ENCODE results near the gene FAM149A.

FAM149A gene

GRCh38 chr4:186121057-186121456 lies 16.6 kb downstream of the FAM149A start:
- Histone ChIP-seq H3K27ac (no peak overlapping the region), H3K27me3 (no peaks in the 10 kb centered on the region), H3K9ac (no peak overlapping the region), H4K20me1 (no peaks in the 10 kb centered on the region), H3K4me2 (no peak overlapping the region), H3K4me3 (no peak overlapping the region), H3K9me3 (replicated peaks in 1 of 11) (peaks cover 0 to 10% (median 0%) of the 10 kb centered on the region in 11 experiments; a peak in 2 of 22 replicates), H3K36me3 (no peaks in the 10 kb centered on the region), H3K4me1 (peaks cover 0 to 8% (median 0%) of the 10 kb centered on the region in 10 experiments; a peak in 4 of 20 replicates)
- TF ChIP-seq Cebpa-rat (IDR thresholded peaks at IDR 0.05), result no peak

DNA sequence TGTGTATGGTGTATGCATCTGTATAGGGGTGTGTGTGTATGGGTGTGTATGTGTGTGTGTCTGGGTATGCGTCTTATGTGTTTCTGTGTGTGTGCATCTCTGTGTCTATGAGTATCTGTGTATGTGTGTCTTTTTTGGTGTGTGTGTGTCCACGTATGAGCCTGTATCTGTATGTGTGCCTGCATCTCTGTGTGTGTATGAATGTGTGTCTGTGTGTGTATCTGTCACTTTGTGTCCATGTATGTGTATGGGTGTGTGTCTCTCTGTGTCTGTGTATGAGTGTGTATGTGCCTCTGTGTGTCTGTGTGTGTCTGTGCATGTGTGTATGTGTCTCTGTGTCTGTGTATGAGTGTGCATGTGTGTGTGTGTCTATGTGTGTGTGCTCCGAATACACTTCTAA lies 24.3 kb downstream of the FAM149A start:
- Histone ChIP-seq H3K36me3 (no peaks in the 10 kb centered on the region), H3K9ac (no peak overlapping the region), H3K9me3 (replicated peaks in 1 of 11) (peaks cover 0 to 11% (median 0%) of the 10 kb centered on the region in 11 experiments; a peak in 3 of 22 replicates), H4K20me1 (no peaks in the 10 kb centered on the region), H3K4me1 (peaks cover 0 to 8% (median 1%) of the 10 kb centered on the region in 10 experiments; a peak in 11 of 20 replicates), H3K27me3 (no peaks in the 10 kb centered on the region), H3K4me2 (no peak overlapping the region), H3K27ac (no peak overlapping the region), H3K4me3 (no peak overlapping the region)
- no peak for TF ChIP-seq Cebpa-rat (IDR thresholded peaks at IDR 0.05)

GRCh38 chr4:186131935-186132334 lies 27.4 kb downstream of the FAM149A start:
- no peak overlapping the region for H3K4me3 ChIP-seq
- TF ChIP-seq Cebpa-rat (IDR thresholded peaks at IDR 0.05), result no peak
- no peaks in the 10 kb centered on the region; a peak in 1 of 22 replicates for H3K9me3 ChIP-seq (replicated peaks in 1 of 11)

GRCh38 chr4:186132577-186133242 lies 28.2 kb downstream of the FAM149A start:
- Histone ChIP-seq H3K9me3 (replicated peaks in 1 of 11) (no peaks in the 10 kb centered on the region), H3K4me3 (no peak overlapping the region), H3K27ac (no peak overlapping the region), H3K36me3 (no peaks in the 10 kb centered on the region), H3K27me3 (no peaks in the 10 kb centered on the region), H3K4me2 (no peak overlapping the region), H3K4me1 (peaks cover 0 to 16% (median 0%) of the 10 kb centered on the region in 10 experiments; a peak in 7 of 20 replicates), H4K20me1 (no peaks in the 10 kb centered on the region), H3K9ac (no peak overlapping the region)
- no peak for TF ChIP-seq Cebpa-rat (IDR thresholded peaks at IDR 0.05)

More at GRCh38 chr4:186131935-186132334, 27.4 kb downstream of the FAM149A start:
- H3K4me2 ChIP-seq, result no peak overlapping the region
- peaks cover 0 to 16% (median 0%) of the 10 kb centered on the region in 10 experiments; a peak in 7 of 20 replicates for H3K4me1 ChIP-seq
- no peaks in the 10 kb centered on the region for H3K36me3 ChIP-seq
- no peaks in the 10 kb centered on the region for H3K27me3 ChIP-seq
- H4K20me1 ChIP-seq, result no peaks in the 10 kb centered on the region
- no peak overlapping the region for H3K27ac ChIP-seq
- H3K9ac ChIP-seq, result no peak overlapping the region

- Histone ChIP-seq H3K4me3 (no peak overlapping the region), H3K4me2 (peak overlapping the region in 3 of 11 experiments; percentile 19 to 68 (median 62); a peak in 7 of 22 replicates), H3K27ac (no peak overlapping the region), H3K4me1 (peaks cover 0 to 16% (median 0%) of the 10 kb centered on the region in 10 experiments; a peak in 7 of 20 replicates), H3K9ac (no peak overlapping the region), H4K20me1 (no peaks in the 10 kb centered on the region), H3K36me3 (no peaks in the 10 kb centered on the region), H3K27me3 (no peaks in the 10 kb centered on the region), H3K9me3 (replicated peaks in 1 of 11) (no peaks in the 10 kb centered on the region)
- no peak for TF ChIP-seq Cebpa-rat (IDR thresholded peaks at IDR 0.05)
Observed at GRCh38 chr4:186134257-186134656, 29.8 kb downstream of the FAM149A start.

- Histone ChIP-seq H3K9me3 (replicated peaks in 1 of 11) (no peaks in the 10 kb centered on the region), H3K36me3 (no peaks in the 10 kb centered on the region), H3K4me1 (peaks cover 0 to 16% (median 0%) of the 10 kb centered on the region in 10 experiments; a peak in 7 of 20 replicates), H3K27me3 (no peaks in the 10 kb centered on the region), H3K4me2 (peak overlapping the region in 3 of 11 experiments; percentile 19 to 68 (median 62); a peak in 6 of 22 replicates), H4K20me1 (no peaks in the 10 kb centered on the region), H3K27ac (no peak overlapping the region), H3K9ac (no peak overlapping the region), H3K4me3 (no peak overlapping the region)
- no peak for TF ChIP-seq Cebpa-rat (IDR thresholded peaks at IDR 0.05)
Observed at GRCh38 chr4:186134861-186135260, 30.4 kb downstream of the FAM149A start.

GRCh38 chr4:186137196-186137794 lies 32.8 kb downstream of the FAM149A start:
- no peak overlapping the region for H3K4me3 ChIP-seq
- H3K9ac ChIP-seq, result no peak overlapping the region
- H3K27me3 ChIP-seq, result no peaks in the 10 kb centered on the region; a peak in 1 of 22 replicates
- peaks cover 0 to 16% (median 0%) of the 10 kb centered on the region in 10 experiments; a peak in 7 of 20 replicates for H3K4me1 ChIP-seq
- no peak overlapping the region for H3K27ac ChIP-seq
- no peaks in the 10 kb centered on the region for H3K9me3 ChIP-seq (replicated peaks in 1 of 11)
- no peaks in the 10 kb centered on the region for H3K36me3 ChIP-seq
- no peak overlapping the region for H3K4me2 ChIP-seq
- H4K20me1 ChIP-seq, result no peaks in the 10 kb centered on the region; a peak in 1 of 22 replicates
- no peak for TF ChIP-seq Cebpa-rat (IDR thresholded peaks at IDR 0.05)

DNA sequence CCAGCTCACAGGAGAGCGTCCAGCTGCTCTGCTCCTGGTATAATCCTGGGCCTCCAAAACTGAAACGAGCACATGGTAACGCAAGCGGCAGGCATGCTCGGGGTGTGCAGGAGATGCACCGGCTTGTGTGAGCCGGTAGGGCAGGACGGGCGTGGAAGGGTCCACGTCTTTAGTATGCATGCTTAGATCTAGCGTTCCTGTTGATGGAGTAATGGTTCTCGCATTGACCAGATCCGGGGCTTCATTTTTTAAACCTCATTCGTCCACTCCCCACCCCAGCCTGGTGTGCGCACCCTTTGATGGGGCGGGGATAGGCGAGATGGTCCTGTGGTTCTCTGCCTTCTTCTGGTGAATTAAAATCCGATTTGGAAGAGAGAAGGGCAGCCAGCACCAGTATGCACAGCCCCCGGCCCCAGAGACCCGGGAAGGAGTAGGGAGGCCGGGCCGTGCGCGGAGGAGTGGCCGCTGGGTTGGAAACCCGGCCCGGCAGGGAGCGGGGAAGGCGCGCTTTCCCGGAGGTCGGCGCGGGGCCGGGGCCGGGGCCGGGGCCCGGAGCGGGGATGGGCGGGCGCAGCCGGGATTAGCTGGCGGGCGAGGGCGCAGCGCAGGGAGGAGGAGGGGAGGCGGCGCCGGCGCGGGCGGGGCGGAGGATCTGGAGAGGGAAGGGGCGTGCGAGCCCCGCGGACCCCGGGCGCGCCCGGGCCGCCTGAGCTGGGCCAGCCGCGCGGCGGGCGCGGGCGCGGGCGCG lies 39.9 kb downstream of the FAM149A start:
- TF ChIP-seq Cebpa-rat (IDR thresholded peaks at IDR 0.05), result no peak
- no peaks in the 10 kb centered on the region for H3K36me3 ChIP-seq
- peak overlapping the region; percentile 62 to 83 (median 78) for H3K4me2 ChIP-seq
- H3K4me1 ChIP-seq, result 0 out of 20 replicates have a peak, but pooled peaks cover 0 to 5% (median 0%) of the 10 kb centered on the region in 10 experiments
- H3K27ac ChIP-seq, result no peak overlapping the region
- peak overlapping the region; percentile 51 to 69 (median 58) for H3K4me3 ChIP-seq
- peak overlapping the region in 5 of 11 experiments; percentile 7 to 46 (median 31); a peak in 5 of 22 replicates for H3K9ac ChIP-seq
- H4K20me1 ChIP-seq, result no peaks in the 10 kb centered on the region; a peak in 1 of 22 replicates
- H3K9me3 ChIP-seq (replicated peaks in 1 of 11), result peaks cover 0 to 10% (median 0%) of the 10 kb centered on the region in 11 experiments; a peak in 3 of 22 replicates
- H3K27me3 ChIP-seq, result peaks cover 32 to 46% (median 41%) of the 10 kb centered on the region in 11 experiments
